Right atrium auricular region (tissue), 2 donors: Measurements from ENCODE around the gene EFL1. TPM values are rescaled to one million over a fixed set of nuclear protein-coding genes. Genes with fewer than 3 reads are reported as not detected.

Experiments used
- DNase-seq: peaks from one replicate; pipeline ENCODE4 v3.0.0-alpha.2; 2019; ENCODE audit warnings: low spot score
- H3K27ac ChIP-seq, 2 donors: fragments of 200-600 bp; sonication (generic); 1 replicate in 1 of 2; 2 replicates in 1 of 2; pipeline ENCODE4 v1.5.1; 2016 to 2019
- H3K27me3 ChIP-seq, 2 donors: fragments of 200-600 bp; sonication (generic); one replicate each; pipeline versions ENCODE4 v1.5.1 to v1.6.0; 2017 to 2019
- H3K36me3 ChIP-seq: fragments of 200-600 bp; sonication (generic); one replicate; pipeline ENCODE4 v1.5.1; 2016
- H3K4me1 ChIP-seq, 2 donors: fragments of 200-600 bp; sonication (generic); one replicate each; pipeline versions ENCODE4 v1.5.1 to v1.6.0; 2017 to 2019
- H3K4me3 ChIP-seq, 2 donors: fragments of 200-600 bp; sonication (generic); 1 replicate in 1 of 2; 2 replicates in 1 of 2; pipeline ENCODE4 v1.5.1; 2017 to 2019; ENCODE audit warnings: mild to moderate bottlenecking in 1 of 2, moderate library complexity in 1 of 2
- H3K9me3 ChIP-seq, 2 donors: fragments of 200-600 bp; sonication (generic); one replicate each; pipeline ENCODE4 v1.5.1; 2019
- CTCF ChIP-seq, 2 donors: fragments of 200-600 bp; sonication (generic); IDR thresholded peaks; one replicate each; pipeline ENCODE4 v1.5.1; 2019; ENCODE audit warnings: antibody characterized with exemption in 2 of 2
- total RNA-seq, 2 donors: library from RNA; depleted of rRNA; stranded (reverse); fragments of >200 nt; gene quantifications; one replicate each; pipeline ENCODE4 v1.1.0, GENCODE V29; 2016

Gene EFL1
- total RNA-seq, 2 donors from 2014 or later, result 11.0 to 14.2 TPM

- H3K36me3 ChIP-seq, result no peaks in the 10 kb centered on the region
- DNase-seq, result peak; percentile 55
- TF ChIP-seq CTCF (IDR thresholded peaks at IDR 0.05), result no peak
- H3K9me3 ChIP-seq, result no peaks in the 10 kb centered on the region
- no peak overlapping the region for H3K27ac ChIP-seq
- no peak overlapping the region for H3K4me3 ChIP-seq
- no peaks in the 10 kb centered on the region for H3K27me3 ChIP-seq
- no peaks in the 10 kb centered on the region for H3K4me1 ChIP-seq
Measured at GRCh38 chr15:82122746-82123400, 139.7 kb downstream of the EFL1 start.

- Histone ChIP-seq H3K4me1 (no peaks in the 10 kb centered on the region), H3K9me3 (no peaks in the 10 kb centered on the region), H3K4me3 (no peak overlapping the region), H3K27ac (no peak overlapping the region), H3K36me3 (no peaks in the 10 kb centered on the region), H3K27me3 (no peaks in the 10 kb centered on the region)
- DNase-seq, result no peak
- no peak for TF ChIP-seq CTCF (IDR thresholded peaks at IDR 0.05)
Measured at GRCh38 chr15:82118040-82118439, 144.5 kb downstream of the EFL1 start.

- no peak for TF ChIP-seq CTCF (IDR thresholded peaks at IDR 0.05)
- Histone ChIP-seq H3K9me3 (no peaks in the 10 kb centered on the region), H3K27me3 (no peaks in the 10 kb centered on the region), H3K4me1 (no peaks in the 10 kb centered on the region), H3K36me3 (no peaks in the 10 kb centered on the region), H3K27ac (no peak overlapping the region), H3K4me3 (no peak overlapping the region)
- DNase-seq, result no peak
Measured at GRCh38 chr15:82117296-82117695, 145.2 kb downstream of the EFL1 start.

DNA sequence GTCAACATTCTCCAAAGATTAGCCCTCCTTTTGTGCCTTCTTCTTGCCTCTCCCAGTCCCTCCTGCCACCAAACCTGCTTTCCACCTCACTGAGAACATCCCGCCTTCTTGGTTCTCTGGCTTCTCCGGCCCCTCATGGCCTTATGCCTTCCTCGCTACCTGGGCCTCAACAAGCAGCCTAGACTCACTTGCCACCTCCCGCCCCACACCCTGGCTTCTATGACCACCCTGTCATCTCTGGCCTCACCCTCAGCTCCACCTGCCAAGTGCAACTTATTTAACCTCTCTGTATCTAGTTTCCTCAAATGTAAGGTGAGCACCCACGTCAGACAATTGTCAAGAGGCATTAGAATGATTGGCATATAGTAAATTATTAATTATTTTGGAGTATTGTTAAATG, 147.9 kb downstream of the EFL1 start:
- no peaks in the 10 kb centered on the region for H3K9me3 ChIP-seq

GRCh38 chr15:82113106-82113715, 149.3 kb downstream of the EFL1 start:
- no peak for TF ChIP-seq CTCF (IDR thresholded peaks at IDR 0.05)
- no peaks in the 10 kb centered on the region for H3K4me1 ChIP-seq
- H3K36me3 ChIP-seq, result no peaks in the 10 kb centered on the region
- no peak overlapping the region for H3K27ac ChIP-seq
- H3K4me3 ChIP-seq, result no peak overlapping the region
- DNase-seq, result no peak
- no peaks in the 10 kb centered on the region for H3K27me3 ChIP-seq
- no peaks in the 10 kb centered on the region for H3K9me3 ChIP-seq

More for the DNA sequence above, 147.9 kb downstream of the EFL1 start:
- Histone ChIP-seq H3K36me3 (no peaks in the 10 kb centered on the region), H3K4me1 (no peaks in the 10 kb centered on the region), H3K4me3 (no peak overlapping the region), H3K27ac (no peak overlapping the region), H3K27me3 (no peaks in the 10 kb centered on the region)
- no peak for TF ChIP-seq CTCF (IDR thresholded peaks at IDR 0.05)
- no peak for DNase-seq

- Histone ChIP-seq H3K4me1 (no peaks in the 10 kb centered on the region), H3K4me3 (no peak overlapping the region), H3K36me3 (no peaks in the 10 kb centered on the region), H3K27me3 (no peaks in the 10 kb centered on the region), H3K9me3 (no peaks in the 10 kb centered on the region), H3K27ac (no peak overlapping the region)
- TF ChIP-seq CTCF (IDR thresholded peaks at IDR 0.05), result no peak
- no peak for DNase-seq
Measured at GRCh38 chr15:82111918-82112317, 150.6 kb downstream of the EFL1 start.
